SK-N-SH (cell line): ENCODE data around the gene ANP32A. TPM values are rescaled to one million over a fixed set of nuclear protein-coding genes. Genes with fewer than 3 reads are reported as not detected.

Experiments
- CTCF ChIA-PET: fragments of 300-600, 350-600 bp; formaldehyde crosslinking; extraction: SDS; loops from one replicate; lab custom pipeline; 2021; lab: Yijun Ruan, JAX
- POLR2A ChIA-PET: fragments of 350-600 bp; sonication (Branson Sonifier 250); formaldehyde crosslinking; extraction: SDS; loops from one replicate; lab custom pipeline; 2020; ENCODE audit warnings: antibody characterized with exemption, inconsistent platforms; lab: Yijun Ruan, JAX
- DNase-seq: peaks from one replicate; pipeline ENCODE4 v3.0.0; 2012
- H2AFZ ChIP-seq: fragments of 200-600 bp; sonication (generic); 2 replicates; pipeline ENCODE4 v1.8.1; 2016; ENCODE audit warnings: antibody characterized with exemption, mild to moderate bottlenecking, low read depth
- H3F3A ChIP-seq: fragments of 200-600 bp; sonication (generic); replicated peaks from 2 replicates; pipeline ENCODE3; 2016; ENCODE audit warnings: antibody characterized with exemption, mild to moderate bottlenecking; ENCODE audit not compliant: insufficient read depth
- H3K27ac ChIP-seq, 2 experiments: fragments of 200-500 bp in 1 of 2; fragments of 200-600 bp in 1 of 2; sonication (Bioruptor generic) in 1 of 2; sonication (generic), shearing (Covaris generic) in 1 of 2; 2 replicates each; pipeline versions ENCODE4 v1.5.1 to v1.6.1; 2014 to 2016; ENCODE audit warnings: low read depth in 2 of 2, inconsistent platforms in 1 of 2, low read length in 1 of 2, mild to moderate bottlenecking in 1 of 2, mixed read lengths in 1 of 2
- H3K27me3 ChIP-seq: fragments of 200-600 bp; sonication (generic), shearing (Covaris generic); 2 replicates; pipeline ENCODE4 v1.6.1; 2016; ENCODE audit warnings: mixed run types; ENCODE audit not compliant: insufficient read depth
- H3K36me3 ChIP-seq, 2 experiments: fragments of 200-500 bp in 1 of 2; fragments of 200-600 bp in 1 of 2; sonication (Bioruptor generic) in 1 of 2; sonication (generic) in 1 of 2; replicated peaks in 1 of 2; 2 replicates each; pipeline versions ENCODE3 to v1.5.1; 2014 to 2016; ENCODE audit warnings: low read length in 1 of 2, mild to moderate bottlenecking in 1 of 2; ENCODE audit not compliant: insufficient read depth in 2 of 2, control insufficient read depth in 1 of 2
- H3K4me1 ChIP-seq, 2 experiments: fragments of 200-500 bp in 1 of 2; fragments of 200-600 bp in 1 of 2; sonication (Bioruptor generic) in 1 of 2; sonication (generic), shearing (Covaris generic) in 1 of 2; 2 replicates each; pipeline versions ENCODE4 v1.5.1 to v1.6.1; 2014 to 2016; ENCODE audit warnings: low read depth in 1 of 2, low read length in 1 of 2, mixed run types in 1 of 2; ENCODE audit not compliant: insufficient read depth in 2 of 2, control insufficient read depth in 1 of 2
- H3K4me2 ChIP-seq: fragments of 200-600 bp; sonication (generic), shearing (Covaris generic); 2 replicates; pipeline ENCODE4 v1.6.1; 2017; ENCODE audit warnings: mixed run types
- H3K4me3 ChIP-seq, 2 experiments: fragments of 200-500 bp in 1 of 2; fragments of 200-600 bp in 1 of 2; sonication (Bioruptor generic) in 1 of 2; sonication (generic), shearing (Covaris generic) in 1 of 2; 2 replicates each; pipeline versions ENCODE4 v1.5.1 to v1.8.1; 2014 to 2016; ENCODE audit warnings: low read depth in 2 of 2, inconsistent platforms in 1 of 2, low read length in 1 of 2, mild to moderate bottlenecking in 1 of 2, mixed read lengths in 1 of 2, moderate library complexity in 1 of 2
- H3K79me2 ChIP-seq: fragments of 200-600 bp; sonication (generic); 2 replicates; pipeline ENCODE4 v1.8.1; 2017; ENCODE audit warnings: mild to moderate bottlenecking; ENCODE audit not compliant: insufficient read depth
- H3K9ac ChIP-seq: fragments of 200-600 bp; sonication (generic); 2 replicates; pipeline ENCODE4 v1.6.1; 2017; ENCODE audit warnings: mixed run types
- H3K9me2 ChIP-seq: fragments of 200-600 bp; sonication (generic); 2 replicates; pipeline ENCODE4 v1.6.1; 2017; ENCODE audit warnings: mixed run types
- H3K9me3 ChIP-seq: fragments of 200-600 bp; sonication (generic); 2 replicates; pipeline ENCODE4 v1.6.1; 2017; ENCODE audit warnings: mixed run types, mild to moderate bottlenecking, moderate library complexity
- H4K20me1 ChIP-seq: fragments of 200-600 bp; sonication (generic); 2 replicates; pipeline ENCODE4 v1.6.1; 2017; ENCODE audit warnings: mild to moderate bottlenecking, mixed run types; ENCODE audit not compliant: insufficient read depth
- CHD2 ChIP-seq: fragments of 150-350 bp; IDR thresholded peaks from 2 replicates; pipeline ENCODE4 v1.6.1; 2018; ENCODE audit warnings: low read length; ENCODE audit not compliant: partially characterized antibody
- ELF1 ChIP-seq: IDR thresholded peaks from 2 replicates; pipeline ENCODE4 v1.4.0; 2012
- EP300 ChIP-seq, 2 experiments: IDR thresholded peaks; 2 replicates each; pipeline versions ENCODE4 v1.4.0 to v1.6.1; 2012; ENCODE audit warnings: borderline replicate concordance in 1 of 2, low read depth in 1 of 2, low read length in 1 of 2
- EZH2phosphoT487 ChIP-seq: fragments of 200-600 bp; sonication (generic); IDR thresholded peaks from 2 replicates; pipeline ENCODE4 v1.6.1; 2017; ENCODE audit warnings: low read depth, mixed run types, mild to moderate bottlenecking, antibody characterized with exemption, moderate library complexity, borderline replicate concordance
- GABPA ChIP-seq: IDR thresholded peaks from 2 replicates; pipeline ENCODE4 v1.4.0; 2012; ENCODE audit warnings: low read depth, mild to moderate bottlenecking
- JUND ChIP-seq: IDR thresholded peaks from 2 replicates; pipeline ENCODE4 v1.4.0; 2012
- MEF2A ChIP-seq: IDR thresholded peaks from 2 replicates; pipeline ENCODE4 v1.4.0; 2012; ENCODE audit warnings: low read depth, borderline replicate concordance
- MXI1 ChIP-seq: IDR thresholded peaks from 2 replicates; pipeline ENCODE4 v1.6.1; 2012; ENCODE audit warnings: mild to moderate bottlenecking, low read depth, low read length, improper control_type of control experiment
- NFIC ChIP-seq: IDR thresholded peaks from 2 replicates; pipeline ENCODE4 v1.4.0; 2012; ENCODE audit warnings: borderline replicate concordance
- PBX3 ChIP-seq: IDR thresholded peaks from 2 replicates; pipeline ENCODE4; 2012
- POLR2AphosphoS5 ChIP-seq: IDR thresholded peaks from 2 replicates; pipeline ENCODE4 v1.6.1; 2012; ENCODE audit warnings: low read depth, low read length
- RAD21 ChIP-seq: IDR thresholded peaks from 2 replicates; pipeline ENCODE4 v1.6.1; 2012; ENCODE audit warnings: mild to moderate bottlenecking, low read length
- RXRA ChIP-seq: IDR thresholded peaks from 2 replicates; pipeline ENCODE4 v1.4.0; 2012; ENCODE audit warnings: low read depth, mild to moderate bottlenecking, borderline replicate concordance
- SIN3A ChIP-seq: IDR thresholded peaks from 2 replicates; pipeline ENCODE4 v1.6.1; 2012; ENCODE audit warnings: low read depth, mild to moderate bottlenecking, low read length, moderate library complexity, borderline replicate concordance
- TAF1 ChIP-seq: IDR thresholded peaks from 2 replicates; pipeline ENCODE4 v1.6.1; 2012; ENCODE audit warnings: low read depth, mild to moderate bottlenecking, low read length, moderate library complexity, borderline replicate concordance
- TCF12 ChIP-seq: IDR thresholded peaks from 2 replicates; pipeline ENCODE4 v1.4.0; 2012
- TEAD4 ChIP-seq: IDR thresholded peaks from 2 replicates; pipeline ENCODE4 v1.4.0; 2012; ENCODE audit warnings: mild to moderate bottlenecking, borderline replicate concordance; ENCODE audit not compliant: insufficient read depth
- USF2 ChIP-seq: fragments of 150-350 bp; IDR thresholded peaks from 2 replicates; pipeline ENCODE4 v1.6.1; 2017; ENCODE audit warnings: antibody characterized with exemption, low read length, low read depth, borderline replicate concordance
- YY1 ChIP-seq: IDR thresholded peaks from 2 replicates; pipeline ENCODE4 v1.4.0; 2012; ENCODE audit warnings: low read depth, mild to moderate bottlenecking
- WGBS: methylation state at CpG from one replicate; pipeline ENCODE4 v1.1.6; 2017; ENCODE audit warnings: low lambda C conversion rate; 5-methylcytosine and 5-hydroxymethylcytosine counted together
- polyA plus RNA-seq, 3 experiments: library from polyadenylated mRNA; depleted of rRNA; stranded (reverse); fragments of >200 nt; gene quantifications; 2 replicates each; pipeline ENCODE4 v1.2.3, GENCODE V29; 2012
- TF ChIP-seq, protein P1 (sequence below): IDR thresholded peaks from 2 replicates; pipeline ENCODE4 v1.6.1; 2012; ENCODE audit warnings: mild to moderate bottlenecking, low read depth, low read length, moderate library complexity

ANP32A gene
- polyA plus RNA-seq, 1 of the 3 experiments (the other 2 are of a cell fraction): 58.4 TPM

DNA sequence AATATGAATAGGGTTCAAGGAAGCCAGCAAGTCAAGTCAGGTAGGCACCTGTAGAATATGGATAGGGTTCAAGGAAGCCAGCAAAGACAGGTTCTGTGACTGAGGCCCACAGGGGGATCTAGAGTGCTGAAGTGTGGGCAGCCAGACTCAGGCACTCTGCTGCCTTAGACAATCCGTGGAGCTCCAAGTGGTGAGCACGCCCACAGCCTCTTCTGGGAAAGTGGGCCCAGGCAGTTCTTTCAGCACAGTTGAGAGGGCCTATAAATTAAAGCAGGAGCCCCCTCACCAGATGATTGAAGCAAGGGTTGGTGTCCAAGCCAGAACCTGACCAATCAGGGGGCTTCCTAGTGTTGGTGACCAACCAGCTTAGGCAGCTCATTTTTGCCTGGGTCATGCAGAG is 51.0 kb downstream of the ANP32A start:
- Histone ChIP-seq H3F3A (no peaks in the 10 kb centered on the region), H3K36me3 (no peaks in the 10 kb centered on the region)
- POLR2A ChIA-PET: no interaction called here

GRCh38 chr15:68768321-68768720 is 52.4 kb downstream of the ANP32A start:
- H3K4me1 ChIP-seq: peaks cover 0 to 3% of the 10 kb centered on the region in 2 experiments; a peak in 1 of 4 replicates
- no peaks in the 10 kb centered on the region for H3K9me2 ChIP-seq
- 7% methylated on average over 2 of the region's 2 CpGs for WGBS
- ChIA-PET POLR2A (no interaction called here), CTCF (interaction anchor here (1.2 kb wide), 1 partner anchor 94 kb away, joined by 3 read pairs; no protein-coding TSS in a partner anchor)
- no peak overlapping the region for H3K4me2 ChIP-seq
- no peaks in the 10 kb centered on the region for H3K36me3 ChIP-seq
- H2AFZ ChIP-seq: no peak overlapping the region
- H4K20me1 ChIP-seq: no peaks in the 10 kb centered on the region
- no peaks in the 10 kb centered on the region for H3K9me3 ChIP-seq
- no peaks in the 10 kb centered on the region for H3K79me2 ChIP-seq
- H3K9ac ChIP-seq: no peak overlapping the region
- no peak overlapping the region for H3K4me3 ChIP-seq
- no peak overlapping the region for H3K27ac ChIP-seq
- H3F3A ChIP-seq: peaks cover 7% of the 10 kb centered on the region
- no peak for DNase-seq
- H3K27me3 ChIP-seq: no peaks in the 10 kb centered on the region
- no peak for TF ChIP-seq CHD2
- TF ChIP-seq, protein P1, sequence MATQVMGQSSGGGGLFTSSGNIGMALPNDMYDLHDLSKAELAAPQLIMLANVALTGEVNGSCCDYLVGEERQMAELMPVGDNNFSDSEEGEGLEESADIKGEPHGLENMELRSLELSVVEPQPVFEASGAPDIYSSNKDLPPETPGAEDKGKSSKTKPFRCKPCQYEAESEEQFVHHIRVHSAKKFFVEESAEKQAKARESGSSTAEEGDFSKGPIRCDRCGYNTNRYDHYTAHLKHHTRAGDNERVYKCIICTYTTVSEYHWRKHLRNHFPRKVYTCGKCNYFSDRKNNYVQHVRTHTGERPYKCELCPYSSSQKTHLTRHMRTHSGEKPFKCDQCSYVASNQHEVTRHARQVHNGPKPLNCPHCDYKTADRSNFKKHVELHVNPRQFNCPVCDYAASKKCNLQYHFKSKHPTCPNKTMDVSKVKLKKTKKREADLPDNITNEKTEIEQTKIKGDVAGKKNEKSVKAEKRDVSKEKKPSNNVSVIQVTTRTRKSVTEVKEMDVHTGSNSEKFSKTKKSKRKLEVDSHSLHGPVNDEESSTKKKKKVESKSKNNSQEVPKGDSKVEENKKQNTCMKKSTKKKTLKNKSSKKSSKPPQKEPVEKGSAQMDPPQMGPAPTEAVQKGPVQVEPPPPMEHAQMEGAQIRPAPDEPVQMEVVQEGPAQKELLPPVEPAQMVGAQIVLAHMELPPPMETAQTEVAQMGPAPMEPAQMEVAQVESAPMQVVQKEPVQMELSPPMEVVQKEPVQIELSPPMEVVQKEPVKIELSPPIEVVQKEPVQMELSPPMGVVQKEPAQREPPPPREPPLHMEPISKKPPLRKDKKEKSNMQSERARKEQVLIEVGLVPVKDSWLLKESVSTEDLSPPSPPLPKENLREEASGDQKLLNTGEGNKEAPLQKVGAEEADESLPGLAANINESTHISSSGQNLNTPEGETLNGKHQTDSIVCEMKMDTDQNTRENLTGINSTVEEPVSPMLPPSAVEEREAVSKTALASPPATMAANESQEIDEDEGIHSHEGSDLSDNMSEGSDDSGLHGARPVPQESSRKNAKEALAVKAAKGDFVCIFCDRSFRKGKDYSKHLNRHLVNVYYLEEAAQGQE: no peak
- TF ChIP-seq GABPA: no peak
- TF ChIP-seq TEAD4: no peak
- TF ChIP-seq TAF1: no peak
- no peak for TF ChIP-seq YY1
- TF ChIP-seq PBX3: no peak

More for the DNA sequence above, 51.0 kb downstream of the ANP32A start:
- H3K4me3 ChIP-seq: no peak overlapping the region
- no peaks in the 10 kb centered on the region for H3K9me2 ChIP-seq
- H3K4me1 ChIP-seq: peaks cover 0 to 3% of the 10 kb centered on the region in 2 experiments; a peak in 1 of 4 replicates
- H4K20me1 ChIP-seq: no peaks in the 10 kb centered on the region
- DNase-seq: no peak
- H3K27ac ChIP-seq: no peak overlapping the region
- H3K79me2 ChIP-seq: no peaks in the 10 kb centered on the region
- H3K4me2 ChIP-seq: no peak overlapping the region
- H3K9ac ChIP-seq: no peak overlapping the region
- no peaks in the 10 kb centered on the region for H3K9me3 ChIP-seq
- no peak overlapping the region for H2AFZ ChIP-seq
- TF ChIP-seq EZH2phosphoT487 (no peak), USF2 (no peak), ELF1 (no peak), RXRA (no peak), GABPA (no peak), RAD21 (no peak), JUND (no peak), MEF2A (no peak), POLR2AphosphoS5 (no peak), MXI1 (no peak), SIN3A (no peak), NFIC (no peak), TCF12 (no peak), EP300 (IDR thresholded peaks at IDR 0.05; ENCODE audit: borderline replicate concordance in 1 of 2, low read depth in 1 of 2, low read length in 1 of 2) (no peak), TEAD4 (no peak), CHD2 (no peak), TAF1 (no peak)
- TF ChIP-seq, protein P1: no peak
- H3K27me3 ChIP-seq: no peaks in the 10 kb centered on the region
- CTCF ChIA-PET: interaction anchor here (0.6 to 1.5 kb wide), 3 partner anchors 14 to 210 kb away, joined by 3 to 4 read pairs (median 3); no protein-coding TSS in a partner anchor
- 70% methylated on average over 2 of the region's 2 CpGs for WGBS
